GM19238 (cell line): ENCODE data around the gene ESRRB.
"Not testable (repeated sequence)": the region's sequence is repeated elsewhere in the genome, so short reads cannot be mapped to it uniquely, and the experiment has no call there.

Source experiments
- DNase-seq: peaks from one replicate; pipeline ENCODE4 v3.0.0; 2011; ENCODE audit warnings: low spot score; ENCODE audit not compliant: insufficient read length

The ESRRB gene

DNA sequence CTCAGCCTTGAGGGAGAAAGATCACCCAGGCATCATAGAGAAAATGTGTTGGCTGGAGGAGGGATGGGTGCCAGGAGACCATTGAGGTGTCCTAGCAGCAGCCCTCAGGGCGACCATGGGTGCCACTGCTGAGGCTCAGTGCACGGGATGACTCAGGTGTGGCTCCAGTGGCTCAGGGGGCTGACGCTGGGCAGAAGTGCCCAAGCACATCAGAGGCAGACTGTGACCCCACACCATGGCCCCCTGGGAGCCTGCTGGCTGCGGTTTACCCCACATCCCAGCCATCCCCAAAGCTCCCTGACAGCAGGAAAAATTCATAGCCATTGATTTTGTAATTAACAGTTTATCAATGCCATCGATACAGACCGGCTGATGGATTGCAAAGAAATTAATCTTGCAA lies 120.7 kb downstream of the ESRRB start:
- DNase-seq = no peak

DNA sequence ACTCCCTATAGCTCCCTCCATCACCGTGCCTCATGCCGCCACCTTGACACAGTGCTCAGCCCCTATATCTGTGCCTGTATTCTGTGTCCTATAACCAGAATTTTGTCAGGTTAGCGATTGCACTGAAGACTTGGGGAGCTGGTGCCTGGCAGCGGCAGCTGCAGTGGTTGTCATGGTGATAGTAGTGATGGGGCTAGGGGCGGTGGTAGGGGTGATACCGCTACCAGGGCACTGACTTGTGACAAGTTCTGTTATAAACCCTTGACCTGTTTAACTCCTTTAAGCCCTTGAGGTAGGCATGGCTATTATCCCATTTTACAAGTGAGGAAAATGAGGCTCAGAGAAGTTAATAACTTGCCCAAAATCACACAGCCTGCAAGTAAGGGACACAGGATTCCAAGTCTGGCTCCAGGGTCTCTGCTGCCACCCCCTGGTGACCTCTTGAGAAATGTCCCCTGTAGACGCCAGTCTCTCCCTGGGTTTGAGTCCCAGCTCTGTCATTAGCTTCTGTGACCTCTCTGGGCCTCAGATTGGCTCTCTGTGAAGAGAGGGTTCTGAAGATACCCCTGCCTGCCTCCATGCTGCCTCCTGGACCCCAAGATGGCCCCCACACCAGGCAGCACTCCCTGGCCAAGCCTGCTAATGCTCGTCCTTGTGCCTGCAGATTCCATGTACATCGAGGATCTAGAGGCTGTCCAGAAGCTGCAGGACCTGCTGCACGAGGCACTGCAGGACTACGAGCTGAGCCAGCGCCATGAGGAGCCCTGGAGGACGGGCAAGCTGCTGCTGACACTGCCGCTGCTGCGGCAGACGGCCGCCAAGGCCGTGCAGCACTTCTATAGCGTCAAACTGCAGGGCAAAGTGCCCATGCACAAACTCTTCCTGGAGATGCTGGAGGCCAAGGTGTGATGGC lies 121.9 kb downstream of the ESRRB start:
- DNase-seq = no peak

DNA sequence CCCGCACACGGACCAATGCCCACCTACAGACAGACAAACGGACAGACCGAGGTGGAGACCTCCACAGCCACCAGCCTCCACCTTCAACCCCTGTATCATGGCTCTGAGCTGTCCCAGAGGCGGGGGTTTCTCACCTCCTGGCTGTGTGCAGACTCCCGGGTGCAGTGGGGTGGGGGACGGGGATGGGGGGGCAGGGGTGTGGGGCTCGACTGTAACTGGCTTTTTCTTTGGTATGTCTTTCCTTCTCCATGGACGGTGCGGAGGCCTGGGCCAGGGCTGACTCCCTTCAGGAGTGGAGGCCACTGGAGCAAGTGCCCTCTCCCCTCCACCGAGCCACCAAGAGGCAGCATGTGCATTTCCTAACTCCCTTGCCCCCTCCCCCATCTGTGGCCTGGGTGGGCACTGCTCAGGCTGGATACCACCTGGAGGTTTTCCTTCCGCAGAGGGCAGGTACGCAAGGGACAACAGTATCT lies 122.6 kb downstream of the ESRRB start:
- no peak for DNase-seq

DNA sequence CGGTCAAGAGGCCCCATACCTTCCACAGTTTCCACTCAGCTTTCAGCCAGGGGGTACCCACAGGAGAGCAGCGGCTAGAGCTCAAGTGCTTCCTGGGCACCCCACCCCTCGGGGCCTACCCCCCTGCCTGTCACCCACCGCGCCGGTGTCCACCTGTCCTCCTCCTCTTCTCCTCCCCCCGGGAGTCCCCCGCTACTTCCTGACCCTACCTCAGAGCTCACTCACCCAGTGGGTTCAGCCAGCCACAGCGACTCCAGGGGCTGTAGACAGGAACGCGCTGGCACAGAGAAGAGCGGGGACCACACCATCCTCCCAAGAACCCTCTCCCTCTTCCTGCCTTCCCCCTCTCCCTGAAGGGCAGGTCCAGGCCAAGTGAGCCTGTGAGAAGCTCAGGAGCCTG lies 123.0 kb downstream of the ESRRB start:
- DNase-seq = no peak

DNA sequence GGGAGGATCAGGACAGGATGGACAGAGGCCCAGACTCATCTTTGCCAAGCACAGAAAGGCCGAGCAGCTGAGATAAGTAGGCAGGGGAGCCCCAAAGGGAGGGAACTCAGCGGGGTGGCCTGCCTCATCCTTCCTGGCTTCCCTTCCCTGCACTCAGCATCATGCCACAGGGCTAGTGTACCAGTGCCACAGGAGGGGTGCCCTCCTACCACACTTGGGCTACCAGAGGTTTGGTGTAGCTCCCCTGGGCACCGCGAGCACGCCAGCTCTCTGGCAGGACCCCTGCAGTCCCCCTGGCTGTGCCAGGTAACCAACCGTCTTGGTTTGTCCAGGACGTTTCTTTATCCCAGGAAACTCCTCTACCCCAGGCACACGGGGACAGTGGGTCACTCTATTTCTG lies 123.5 kb downstream of the ESRRB start:
- no peak for DNase-seq

DNA sequence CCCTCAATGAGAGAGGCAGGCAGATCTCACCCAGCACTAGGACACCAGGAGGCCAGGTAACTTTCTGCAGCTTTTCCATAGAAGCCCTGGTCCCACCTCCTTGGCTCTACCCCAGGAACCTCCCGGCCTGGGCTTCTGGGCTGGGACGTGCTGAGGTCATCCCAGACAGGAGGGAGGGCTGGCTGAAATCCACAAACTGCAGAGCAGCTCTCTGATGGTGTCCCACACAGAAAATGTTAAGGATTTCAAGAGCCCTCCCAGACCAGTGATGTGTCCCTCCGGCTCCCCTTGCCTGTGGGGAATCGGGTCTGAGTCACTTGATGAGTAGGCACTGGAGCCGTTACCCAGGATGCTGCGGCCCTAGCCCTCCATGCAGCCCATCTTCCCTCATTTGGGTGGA lies 124.1 kb downstream of the ESRRB start:
- no peak for DNase-seq

DNA sequence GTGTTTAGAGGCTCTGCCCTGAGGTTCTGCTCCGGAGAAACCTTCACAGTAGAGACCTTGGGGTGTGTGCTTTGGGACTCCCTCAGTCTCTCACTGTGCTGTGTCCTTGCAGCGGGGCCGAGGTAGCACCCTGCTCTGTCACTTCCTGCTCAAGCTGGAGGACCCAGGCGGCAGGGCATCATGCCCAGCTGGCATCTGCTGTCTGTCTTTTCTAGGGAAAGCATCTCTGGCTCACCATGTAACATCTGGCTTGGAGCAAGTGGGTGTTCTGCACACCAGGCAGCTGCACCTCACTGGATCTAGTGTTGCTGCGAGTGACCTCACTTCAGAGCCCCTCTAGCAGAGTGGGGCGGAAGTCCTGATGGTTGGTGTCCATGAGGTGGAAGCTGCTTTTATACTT lies 124.5 kb downstream of the ESRRB start:
- DNase-seq = no peak

DNA sequence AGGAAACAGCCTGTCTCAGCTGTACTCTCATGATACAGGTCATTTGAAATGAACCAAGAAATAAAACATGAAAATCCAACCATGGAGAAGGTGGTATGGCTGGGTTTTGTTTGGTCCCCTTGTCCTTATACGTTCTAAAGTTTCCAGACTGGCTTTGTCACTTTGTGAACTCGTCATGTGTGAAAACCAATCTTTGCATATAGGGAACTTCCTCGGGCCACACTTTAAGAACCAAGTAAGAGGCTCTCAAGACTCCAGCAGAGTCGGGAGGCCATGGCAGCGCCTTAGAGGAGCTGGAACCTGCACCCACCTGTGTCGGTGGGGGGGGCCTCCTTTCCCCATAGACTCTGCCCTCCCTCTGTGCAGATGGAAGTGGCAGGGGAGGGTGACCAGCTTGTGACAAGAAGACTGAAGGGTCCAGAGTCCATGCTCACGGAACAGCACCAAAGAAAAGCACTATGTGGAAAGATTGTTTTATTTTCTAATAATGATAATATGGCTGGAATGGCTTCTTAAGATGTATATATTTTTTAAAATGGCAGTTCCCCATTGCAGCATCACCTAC lies 125.3 kb downstream of the ESRRB start:
- DNase-seq = peak; percentile 20

DNA sequence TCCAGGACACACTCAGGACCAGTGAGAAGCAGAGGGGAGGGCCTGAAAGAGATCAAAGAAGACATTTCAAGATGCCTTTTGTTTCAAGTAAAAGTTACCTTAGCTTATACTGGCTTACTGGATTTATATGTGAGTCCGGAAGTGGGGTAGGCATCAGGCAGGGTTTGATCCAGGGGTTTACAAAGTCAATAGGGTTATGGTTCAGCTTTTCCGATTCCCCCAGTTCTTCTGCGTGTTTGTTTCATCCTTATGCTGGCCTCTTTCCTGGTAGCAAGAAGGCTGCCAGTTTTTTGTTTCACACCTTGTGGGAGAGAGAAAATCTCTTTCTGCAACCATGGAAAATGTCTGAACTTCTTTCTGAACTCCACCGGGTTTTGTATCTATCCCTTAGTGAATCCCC lies 126.3 kb downstream of the ESRRB start:
- DNase-seq = no peak

DNA sequence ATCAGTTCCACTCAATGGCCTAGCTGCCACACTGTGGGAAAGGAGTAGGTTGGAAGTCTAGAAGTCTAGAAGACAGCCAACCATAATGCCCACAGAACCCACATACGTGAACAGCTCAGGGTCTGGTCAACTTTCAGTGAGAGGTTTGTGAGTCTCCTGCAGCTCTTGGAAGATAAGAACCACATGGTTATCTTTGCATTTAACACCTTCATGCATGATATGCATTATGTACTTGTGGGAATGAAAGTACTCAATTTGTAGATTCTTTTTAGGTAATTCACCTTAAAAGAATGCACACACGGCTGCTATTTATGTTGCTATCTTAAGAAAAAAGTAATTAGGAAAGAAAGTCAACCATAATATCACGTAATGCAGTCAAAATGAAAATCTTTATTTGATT lies 126.7 kb downstream of the ESRRB start:
- no peak for DNase-seq

DNA sequence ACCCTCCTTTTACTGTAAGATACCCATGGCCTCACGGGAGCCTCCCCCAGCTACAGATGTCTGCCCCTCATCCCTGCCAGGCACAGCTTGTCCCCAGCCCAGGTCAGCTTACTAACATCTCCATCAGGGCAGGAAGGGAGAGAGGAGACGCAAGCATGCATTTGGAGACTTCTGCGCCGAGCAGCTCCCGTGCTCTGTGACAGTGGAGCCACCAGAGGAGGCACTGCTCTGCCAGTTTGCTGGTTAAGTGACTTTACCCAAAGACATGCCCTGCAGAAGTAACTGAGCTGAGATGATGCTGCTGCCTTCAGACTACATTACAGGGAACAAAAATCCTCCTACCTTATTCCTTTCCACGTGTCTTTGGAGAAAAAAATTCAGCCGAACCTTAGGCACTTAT lies 133.4 kb downstream of the ESRRB start:
- DNase-seq = no peak

DNA sequence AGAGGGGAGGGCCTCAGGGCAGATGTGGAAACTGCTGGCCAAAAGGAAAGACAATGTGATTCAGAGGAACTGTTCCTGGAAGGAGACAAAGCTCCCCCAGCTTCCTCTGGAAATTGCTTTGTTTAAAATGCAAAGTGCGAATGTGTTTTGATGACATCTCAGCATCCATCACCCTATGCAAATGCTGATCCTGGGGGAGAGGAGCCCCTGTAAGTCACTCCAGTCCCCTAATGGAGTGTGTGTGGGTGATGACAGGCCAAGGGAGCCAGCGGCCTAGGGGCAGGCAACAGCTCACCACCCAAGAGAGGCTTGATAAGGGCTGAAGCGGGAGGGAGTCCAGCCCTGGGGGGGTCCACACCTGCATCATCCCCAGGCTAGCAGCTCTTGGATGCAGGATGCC lies 134.2 kb downstream of the ESRRB start:
- no peak for DNase-seq

DNA sequence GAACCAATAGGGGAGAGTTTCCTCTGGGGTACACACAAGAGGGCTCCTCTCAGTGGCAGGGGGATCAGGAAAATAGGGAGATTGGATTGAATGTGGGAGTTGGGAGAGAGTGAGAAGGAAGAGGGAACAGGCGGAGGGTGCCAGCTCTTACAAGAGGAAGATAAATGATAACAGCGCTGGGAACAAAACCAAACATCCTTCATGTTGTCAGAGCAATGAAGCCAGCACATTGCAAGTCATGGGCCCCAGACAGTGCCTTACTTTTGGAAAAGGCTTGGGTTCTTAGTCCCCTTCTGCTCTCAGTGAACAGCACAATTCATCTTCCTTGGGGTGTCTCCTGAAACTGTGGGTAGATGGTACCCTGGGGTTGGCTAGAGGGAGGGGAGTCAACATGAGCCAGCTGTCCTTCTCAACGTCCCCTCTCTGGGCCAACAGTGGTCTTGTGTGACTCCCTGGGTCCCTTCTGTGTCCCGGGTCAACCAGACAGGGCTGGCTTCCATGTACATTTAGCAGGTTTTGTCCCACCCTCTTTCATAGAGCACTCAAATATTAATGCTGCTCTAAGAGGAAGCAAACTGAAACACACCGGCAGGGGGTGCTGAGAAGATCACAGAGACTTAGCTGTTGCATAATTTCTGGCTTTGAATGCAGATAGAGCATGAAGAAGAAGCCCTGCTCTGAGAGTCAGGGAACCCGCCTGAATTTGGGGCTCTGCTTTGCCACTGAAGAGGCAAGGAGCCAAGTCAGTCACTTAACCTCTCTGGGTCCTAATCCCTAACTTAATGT lies 138.5 kb downstream of the ESRRB start:
- DNase-seq = no peak

DNA sequence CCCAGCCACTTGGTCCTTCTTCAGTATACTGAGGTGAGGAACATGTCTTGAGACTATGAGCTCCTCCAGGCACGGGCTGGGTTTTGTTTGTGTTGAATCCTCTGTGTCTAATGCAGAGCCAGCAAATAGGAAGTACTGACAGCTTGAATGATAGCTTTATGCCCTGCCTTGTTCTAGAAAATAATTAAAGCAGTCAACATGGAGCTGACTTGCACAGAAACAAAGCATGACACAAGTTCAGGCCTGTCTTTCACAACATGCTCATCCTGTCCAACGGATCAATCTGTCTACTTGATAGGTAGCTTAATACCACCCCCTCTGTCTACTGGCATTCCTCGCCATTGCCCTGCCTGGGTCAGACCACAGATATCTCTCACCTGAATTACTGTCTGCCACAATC lies 140.9 kb downstream of the ESRRB start:
- DNase-seq = no peak

DNA sequence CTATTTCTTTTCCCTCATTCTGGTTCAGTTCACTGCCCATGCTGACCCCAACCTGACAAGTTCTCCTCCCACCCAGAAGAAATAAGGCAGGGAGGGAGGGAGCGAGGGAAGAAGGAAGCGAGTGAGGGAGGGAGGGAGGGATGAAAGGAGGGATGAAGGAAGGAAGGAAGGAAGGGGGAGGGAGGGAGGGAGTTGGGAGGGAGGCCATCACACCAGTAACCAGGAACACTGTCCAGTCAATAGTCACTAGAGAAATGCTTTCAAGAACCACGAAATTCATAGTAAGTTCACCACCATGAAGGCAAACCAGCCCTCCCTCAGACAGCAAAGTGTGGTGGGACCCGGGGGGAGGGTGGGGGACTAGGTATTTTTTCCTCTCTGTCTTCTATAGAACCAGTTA lies 142.4 kb downstream of the ESRRB start:
- DNase-seq = no peak

DNA sequence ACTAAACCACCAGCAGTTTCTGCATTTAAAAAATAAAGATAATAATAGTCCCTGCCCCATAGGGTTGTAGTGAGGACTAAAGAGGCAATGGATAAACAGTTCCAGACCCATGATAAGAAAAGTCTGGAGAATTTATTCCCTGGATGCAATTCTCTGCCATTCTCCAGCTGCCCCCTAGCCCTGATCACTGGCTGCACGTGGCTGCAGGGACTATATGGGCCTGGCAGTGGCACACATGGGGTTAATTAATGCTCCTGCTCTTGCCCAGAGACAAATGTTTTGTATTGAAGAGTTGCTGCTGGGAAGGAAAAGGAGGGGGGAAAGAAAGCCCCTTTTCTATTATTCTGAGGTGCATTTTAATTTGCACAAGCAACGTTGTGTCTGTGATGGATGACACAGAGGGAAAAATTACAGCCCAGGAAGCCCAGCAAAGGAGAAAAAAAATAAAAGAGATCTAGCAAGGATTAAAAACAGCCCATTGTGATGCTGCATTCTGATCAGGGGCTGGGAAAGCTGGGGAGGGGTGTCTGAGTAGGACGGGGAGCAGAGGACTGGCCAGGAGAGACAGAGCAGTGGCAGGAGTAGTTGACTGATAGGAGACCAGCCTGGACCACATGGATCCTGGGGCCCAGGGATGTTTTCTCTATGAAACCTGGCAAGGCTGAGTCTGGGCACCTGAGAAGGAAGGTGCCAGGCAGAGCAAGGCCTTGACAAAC lies 149.3 kb downstream of the ESRRB start:
- DNase-seq = no peak

DNA sequence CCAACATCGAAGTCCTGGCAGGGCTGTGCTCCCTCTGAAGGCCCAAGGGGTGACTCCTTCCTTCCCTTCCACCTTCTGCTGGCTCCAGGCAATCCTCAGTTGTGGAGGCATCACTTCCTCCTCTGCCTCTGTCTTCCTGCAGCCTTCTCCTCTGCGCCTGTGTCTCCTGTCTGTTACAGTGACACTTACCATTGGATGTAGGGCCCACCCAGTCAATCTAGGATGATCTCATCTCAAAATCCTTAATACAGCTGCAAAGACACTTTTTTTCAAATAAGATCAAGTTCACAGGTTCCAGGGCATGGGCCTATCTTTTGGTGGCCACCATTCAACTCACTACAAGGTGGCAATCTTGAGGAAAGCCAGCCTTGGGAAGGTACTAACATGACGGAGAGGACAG lies 155.1 kb downstream of the ESRRB start:
- no peak for DNase-seq

DNA sequence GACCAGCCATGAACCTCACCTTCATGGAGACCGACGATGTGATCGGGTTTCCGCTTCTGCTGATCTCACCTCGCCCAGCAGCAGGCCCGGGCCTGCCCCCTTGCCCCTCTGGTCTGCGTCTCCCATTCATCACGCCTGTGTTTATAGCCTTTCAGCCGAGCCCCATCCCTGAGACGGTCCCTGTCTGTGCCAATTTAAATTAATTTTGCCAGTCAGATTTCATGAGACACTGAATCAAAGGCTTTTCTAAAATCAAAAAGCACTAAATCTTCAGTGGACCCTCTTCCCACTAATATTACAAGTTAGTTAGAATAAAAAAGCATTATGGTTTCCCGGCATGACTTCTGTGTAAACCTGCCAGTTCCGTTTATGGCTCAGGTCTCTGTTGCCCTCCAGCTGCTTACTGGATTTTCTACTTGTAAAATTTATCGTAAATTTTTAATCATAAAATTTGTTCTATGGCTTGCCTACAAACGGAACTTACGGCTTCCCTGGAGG lies 155.9 kb downstream of the ESRRB start:
- no peak for DNase-seq

DNA sequence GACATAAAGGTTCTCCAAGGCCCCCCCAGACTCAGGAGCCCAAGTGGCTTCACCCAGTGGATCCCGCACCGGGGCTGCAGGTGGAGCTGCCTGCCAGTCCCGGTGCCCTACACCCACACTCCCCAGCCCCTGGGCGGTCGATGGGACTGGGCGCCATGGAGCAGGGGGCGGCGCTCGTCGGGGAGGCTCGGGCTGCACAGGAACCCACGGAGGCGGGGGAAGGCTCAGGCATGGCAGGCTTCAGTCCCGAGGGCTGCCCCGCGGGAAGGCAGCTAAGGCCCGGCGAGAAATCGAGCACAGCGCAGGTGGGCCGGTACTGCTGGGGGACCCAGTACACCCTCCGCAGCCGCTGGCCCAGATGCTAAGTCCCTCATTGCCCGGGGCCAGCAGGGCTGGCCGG lies 160.7 kb downstream of the ESRRB start:
- DNase-seq = not testable (repeated sequence)

DNA sequence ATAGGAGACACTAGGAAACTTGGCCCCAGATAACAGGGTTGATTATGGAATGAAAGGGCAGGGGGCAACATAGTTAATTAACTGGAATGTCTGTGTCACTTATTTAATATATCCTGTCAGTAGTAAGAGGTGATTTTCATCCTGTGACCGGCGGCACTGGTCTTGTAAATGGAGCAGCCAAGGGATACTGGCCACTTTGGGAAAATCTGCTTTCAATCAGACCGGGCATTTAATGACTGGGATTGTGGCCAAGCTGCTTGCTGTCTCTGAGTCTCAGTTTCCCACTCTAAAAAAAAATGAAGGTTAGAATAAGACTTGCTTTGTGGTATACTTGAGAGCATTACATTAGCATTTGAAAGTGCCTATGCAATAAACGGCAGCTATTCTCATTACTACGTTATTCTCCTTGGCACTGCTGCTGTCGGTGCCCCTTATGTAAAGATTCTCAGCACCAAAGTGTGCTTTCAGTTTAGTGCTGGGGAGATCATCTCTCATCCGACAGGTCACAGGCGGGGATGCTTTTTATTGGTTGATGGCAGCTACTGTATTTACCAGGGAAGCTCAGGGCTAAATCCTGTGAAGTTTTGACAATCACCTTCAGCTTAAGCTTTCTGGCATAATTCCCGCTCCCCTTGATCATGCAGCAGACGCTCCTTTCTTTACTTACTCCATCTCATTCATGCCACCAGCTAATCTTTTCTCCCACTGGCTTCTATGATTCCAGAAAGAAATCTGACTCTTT lies 162.1 kb downstream of the ESRRB start:
- no peak for DNase-seq

DNA sequence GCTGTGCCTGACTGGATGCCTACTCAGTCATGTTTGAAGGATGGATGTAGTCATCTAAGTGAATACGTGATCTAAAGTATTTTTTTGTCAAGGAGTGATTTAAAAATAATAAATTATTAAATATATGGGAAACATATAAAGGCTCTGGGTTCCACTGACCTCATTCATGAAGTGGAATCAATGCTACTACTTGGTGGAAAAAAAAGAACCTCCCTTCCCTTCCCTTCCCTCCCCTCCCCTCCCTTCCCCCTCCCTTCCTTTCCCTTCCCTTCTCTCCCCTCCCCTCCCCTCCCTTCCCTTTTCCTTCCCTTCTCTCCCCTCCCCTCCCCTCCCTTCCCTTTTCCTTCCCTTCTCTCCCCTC lies 162.7 kb downstream of the ESRRB start:
- DNase-seq = no peak
